Ascending aorta (tissue), 2 donors: ENCODE measurements around the gene NMUR2. TPM values are rescaled to one million over a fixed set of nuclear protein-coding genes. Genes with fewer than 3 reads are reported as not detected.

Experiments
- DNase-seq, 2 donors: peaks; one replicate each; pipeline ENCODE4 v3.0.0-alpha.2; 2019; ENCODE audit warnings: low spot score in 2 of 2
- H3K27ac ChIP-seq, 2 donors: fragments of 200-600 bp; sonication (generic); one replicate each; pipeline ENCODE4 v1.5.1; 2016 to 2017; ENCODE audit warnings: mild to moderate bottlenecking in 1 of 2
- H3K27me3 ChIP-seq: fragments of 200-600 bp; sonication (generic); one replicate; pipeline ENCODE4 v1.5.1; 2017
- H3K36me3 ChIP-seq, 2 donors: fragments of 200-600 bp; sonication (generic); one replicate each; pipeline ENCODE4 v1.5.1; 2016
- H3K4me1 ChIP-seq, 2 donors: fragments of 200-600 bp; sonication (generic); one replicate each; pipeline ENCODE4 v1.5.1; 2016 to 2017; ENCODE audit warnings: mild to moderate bottlenecking in 1 of 2
- H3K4me3 ChIP-seq, 2 donors: fragments of 200-600 bp; sonication (generic); one replicate each; pipeline ENCODE4 v1.5.1; 2016 to 2017; ENCODE audit warnings: mild to moderate bottlenecking in 1 of 2
- H3K9me3 ChIP-seq, 2 donors: fragments of 200-600 bp; sonication (generic); one replicate each; pipeline ENCODE4 v1.5.1; 2016
- intact Hi-C: fragments of 100-400 bp; cut with DNase I; formaldehyde crosslinking; loops from one replicate; pipeline ENCODE4 v1.15.1; 2023
- total RNA-seq: library from RNA; depleted of rRNA; stranded (reverse); fragments of >200 nt; gene quantifications from one replicate; pipeline ENCODE4 v1.1.0, GENCODE V29; 2016
- TF ChIP-seq, protein P1 (sequence below), 3 experiments: fragments of 200-600 bp in 2 of 3; fragments of 450-650 bp in 1 of 3; sonication (generic) in 2 of 3; IDR thresholded peaks; one replicate each; pipeline ENCODE4 v1.5.1; 2016 to 2019; ENCODE audit warnings: antibody characterized with exemption in 3 of 3, mild to moderate bottlenecking in 1 of 3, moderate library complexity in 1 of 3

NMUR2 gene
- total RNA-seq, 1 donor from 2014 or later, result not detected

DNA sequence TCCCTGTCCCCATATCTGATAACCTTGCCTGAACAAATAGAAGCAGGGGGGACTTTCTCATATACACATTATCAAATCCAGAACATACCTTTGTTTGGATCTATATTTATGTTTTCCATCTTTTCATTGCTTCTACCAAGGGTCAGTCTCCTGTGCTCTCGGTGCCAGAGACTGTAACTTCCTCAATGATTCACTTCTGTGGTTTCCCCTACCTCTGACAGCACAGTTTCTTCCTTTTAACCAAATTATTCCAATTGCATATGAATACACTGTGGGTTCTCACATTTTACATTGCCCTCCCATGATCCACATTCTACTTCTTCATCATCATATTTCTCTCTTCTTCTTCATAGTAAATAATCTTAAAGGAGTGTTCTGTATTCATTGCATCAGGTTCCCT lies 32.2 kb downstream of the NMUR2 start:
- H3K36me3 ChIP-seq, result no peaks in the 10 kb centered on the region
- intact Hi-C loops, result no loop called here
- no peaks in the 10 kb centered on the region for H3K4me1 ChIP-seq
- H3K4me3 ChIP-seq, result no peak overlapping the region
- no peak overlapping the region for H3K27ac ChIP-seq
- H3K9me3 ChIP-seq, result no peaks in the 10 kb centered on the region
- no peak for DNase-seq
- TF ChIP-seq, protein P1, sequence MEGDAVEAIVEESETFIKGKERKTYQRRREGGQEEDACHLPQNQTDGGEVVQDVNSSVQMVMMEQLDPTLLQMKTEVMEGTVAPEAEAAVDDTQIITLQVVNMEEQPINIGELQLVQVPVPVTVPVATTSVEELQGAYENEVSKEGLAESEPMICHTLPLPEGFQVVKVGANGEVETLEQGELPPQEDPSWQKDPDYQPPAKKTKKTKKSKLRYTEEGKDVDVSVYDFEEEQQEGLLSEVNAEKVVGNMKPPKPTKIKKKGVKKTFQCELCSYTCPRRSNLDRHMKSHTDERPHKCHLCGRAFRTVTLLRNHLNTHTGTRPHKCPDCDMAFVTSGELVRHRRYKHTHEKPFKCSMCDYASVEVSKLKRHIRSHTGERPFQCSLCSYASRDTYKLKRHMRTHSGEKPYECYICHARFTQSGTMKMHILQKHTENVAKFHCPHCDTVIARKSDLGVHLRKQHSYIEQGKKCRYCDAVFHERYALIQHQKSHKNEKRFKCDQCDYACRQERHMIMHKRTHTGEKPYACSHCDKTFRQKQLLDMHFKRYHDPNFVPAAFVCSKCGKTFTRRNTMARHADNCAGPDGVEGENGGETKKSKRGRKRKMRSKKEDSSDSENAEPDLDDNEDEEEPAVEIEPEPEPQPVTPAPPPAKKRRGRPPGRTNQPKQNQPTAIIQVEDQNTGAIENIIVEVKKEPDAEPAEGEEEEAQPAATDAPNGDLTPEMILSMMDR (IDR thresholded peaks at IDR 0.05), result no peak
- no peaks in the 10 kb centered on the region for H3K27me3 ChIP-seq

DNA sequence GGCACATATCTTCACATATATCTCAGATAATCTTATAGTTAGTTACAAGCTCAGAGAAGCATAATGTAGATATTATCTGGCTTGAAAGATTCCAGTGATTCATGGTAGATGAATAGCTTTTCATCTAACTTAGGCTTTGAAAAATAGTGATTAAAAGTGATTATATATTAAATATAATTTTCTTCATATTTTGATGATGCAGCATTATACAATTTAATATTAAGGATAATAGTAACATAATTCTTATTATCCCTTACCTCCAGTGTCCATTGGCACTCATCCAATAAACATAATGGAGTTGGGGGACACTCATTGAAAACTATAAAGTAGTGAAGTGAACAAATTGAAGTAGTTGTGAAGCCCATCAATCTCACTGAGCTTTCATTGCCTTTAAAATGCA lies 35.8 kb downstream of the NMUR2 start:
- H3K27ac ChIP-seq, result no peak overlapping the region
- no peaks in the 10 kb centered on the region for H3K27me3 ChIP-seq
- intact Hi-C loops, result no loop called here
- TF ChIP-seq, protein P1 (IDR thresholded peaks at IDR 0.05), result no peak
- H3K4me3 ChIP-seq, result no peak overlapping the region
- no peaks in the 10 kb centered on the region for H3K36me3 ChIP-seq
- DNase-seq, result no peak
- H3K4me1 ChIP-seq, result no peaks in the 10 kb centered on the region
- H3K9me3 ChIP-seq, result no peaks in the 10 kb centered on the region

DNA sequence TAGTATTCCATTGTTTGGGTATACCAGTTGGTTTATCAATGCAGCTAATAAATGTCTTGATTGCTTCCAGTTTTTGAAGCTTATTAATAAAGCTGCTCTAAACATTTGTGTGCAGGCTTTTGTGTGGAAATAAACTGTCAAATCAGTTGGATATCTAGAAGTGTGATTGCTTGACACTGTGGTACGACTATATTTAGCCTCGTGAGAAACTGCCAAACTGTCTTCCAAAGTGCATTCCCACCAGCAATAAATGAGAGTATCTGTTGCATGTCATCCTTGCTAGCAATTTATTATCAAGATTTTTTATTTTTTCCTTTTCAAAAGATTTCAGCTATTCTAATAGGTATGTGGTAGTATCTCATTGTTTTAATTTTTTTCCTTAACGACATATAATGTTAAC lies 37.5 kb downstream of the NMUR2 start:
- TF ChIP-seq, protein P1 (IDR thresholded peaks at IDR 0.05), result no peak
- no peaks in the 10 kb centered on the region for H3K4me1 ChIP-seq
- no peak overlapping the region for H3K27ac ChIP-seq
- intact Hi-C loops, result no loop called here
- no peaks in the 10 kb centered on the region for H3K9me3 ChIP-seq
- DNase-seq, result no peak
- H3K4me3 ChIP-seq, result no peak overlapping the region
- no peaks in the 10 kb centered on the region for H3K27me3 ChIP-seq
- no peaks in the 10 kb centered on the region for H3K36me3 ChIP-seq

DNA sequence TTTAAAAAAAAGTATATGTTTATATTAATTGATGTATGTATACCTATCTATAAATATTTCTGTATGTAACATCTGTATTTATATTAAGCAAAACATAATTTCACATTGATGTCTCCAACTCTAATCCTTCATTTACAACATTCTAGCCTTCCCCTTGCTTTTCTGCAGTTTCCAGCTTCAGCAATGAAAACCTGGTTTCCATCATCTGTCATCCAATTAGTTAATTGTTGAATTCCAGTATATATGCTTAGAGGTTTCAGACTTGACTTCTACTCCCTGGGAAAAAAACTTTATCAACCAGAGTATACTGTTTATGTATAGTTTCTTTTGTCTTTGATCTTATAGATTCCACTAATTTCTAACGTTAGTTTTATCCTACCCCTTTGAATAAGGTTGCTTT lies 38.4 kb downstream of the NMUR2 start:
- DNase-seq, result no peak
- no peaks in the 10 kb centered on the region for H3K36me3 ChIP-seq
- no peaks in the 10 kb centered on the region for H3K27me3 ChIP-seq
- TF ChIP-seq, protein P1 (IDR thresholded peaks at IDR 0.05), result no peak
- intact Hi-C loops, result no loop called here
- no peaks in the 10 kb centered on the region for H3K9me3 ChIP-seq
- H3K4me1 ChIP-seq, result no peaks in the 10 kb centered on the region
- no peak overlapping the region for H3K4me3 ChIP-seq
- no peak overlapping the region for H3K27ac ChIP-seq

DNA sequence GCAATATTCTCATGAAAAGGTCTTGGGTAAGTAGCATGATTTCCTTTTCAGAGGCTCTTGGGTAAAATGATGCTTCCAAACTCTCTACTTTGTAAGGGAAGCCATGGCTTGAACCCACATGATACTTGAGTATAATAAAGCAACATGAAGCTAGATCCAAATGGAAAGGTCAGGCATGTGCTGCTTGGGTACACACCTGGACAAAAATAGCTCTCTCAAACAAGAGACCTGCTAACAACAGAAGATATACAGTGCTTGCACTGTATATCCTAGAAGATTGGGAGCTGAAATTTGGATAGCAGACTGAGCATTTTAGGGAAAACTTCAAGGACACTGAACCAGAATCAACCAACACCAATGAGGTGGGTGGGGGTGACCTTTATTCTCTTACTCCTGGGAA lies 40.2 kb downstream of the NMUR2 start:
- Histone ChIP-seq H3K9me3 (no peaks in the 10 kb centered on the region), H3K36me3 (no peaks in the 10 kb centered on the region), H3K4me3 (no peak overlapping the region), H3K27ac (no peak overlapping the region), H3K27me3 (no peaks in the 10 kb centered on the region), H3K4me1 (no peaks in the 10 kb centered on the region)
- no peak for DNase-seq
- intact Hi-C loops, result no loop called here
- TF ChIP-seq, protein P1 (IDR thresholded peaks at IDR 0.05), result no peak

DNA sequence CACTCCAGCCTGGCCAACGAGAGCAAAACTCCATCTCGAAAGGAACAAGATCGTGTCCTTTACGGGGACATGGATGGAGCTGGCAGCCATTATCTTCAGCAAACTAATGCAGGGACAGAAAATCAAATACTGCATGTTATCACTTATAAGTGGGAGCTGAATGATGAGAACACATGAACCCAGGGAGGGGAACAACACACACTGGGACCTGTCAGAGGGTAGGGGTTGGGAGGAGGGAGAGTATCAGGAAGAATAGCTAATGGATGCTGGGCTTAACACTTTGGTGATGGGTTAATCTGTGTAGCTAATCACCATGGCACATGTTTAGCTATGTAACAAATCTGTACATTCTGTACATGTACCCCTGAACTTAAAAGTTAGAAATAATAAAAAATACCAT lies 40.9 kb downstream of the NMUR2 start:
- Histone ChIP-seq H3K4me1 (no peaks in the 10 kb centered on the region), H3K4me3 (no peak overlapping the region), H3K9me3 (no peaks in the 10 kb centered on the region), H3K27me3 (no peaks in the 10 kb centered on the region), H3K27ac (no peak overlapping the region), H3K36me3 (no peaks in the 10 kb centered on the region)
- no peak for DNase-seq
- intact Hi-C loops, result no loop called here
- TF ChIP-seq, protein P1 (IDR thresholded peaks at IDR 0.05), result no peak
